ENCODE measurements around the gene VPS37C. TPM values are rescaled to one million over a fixed set of nuclear protein-coding genes. Genes with fewer than 3 reads are reported as not detected.
A peak's percentile ranks its signal among the peaks of the same experiment; 100 is the strongest.
"Not testable (repeated sequence)": the region's sequence is repeated elsewhere in the genome, so short reads cannot be mapped to it uniquely, and the experiment has no call there.

VPS37C gene
- total and polyA plus RNA-seq, 9 donors, result 7.8 to 25.8 (median 19.7) TPM

DNA sequence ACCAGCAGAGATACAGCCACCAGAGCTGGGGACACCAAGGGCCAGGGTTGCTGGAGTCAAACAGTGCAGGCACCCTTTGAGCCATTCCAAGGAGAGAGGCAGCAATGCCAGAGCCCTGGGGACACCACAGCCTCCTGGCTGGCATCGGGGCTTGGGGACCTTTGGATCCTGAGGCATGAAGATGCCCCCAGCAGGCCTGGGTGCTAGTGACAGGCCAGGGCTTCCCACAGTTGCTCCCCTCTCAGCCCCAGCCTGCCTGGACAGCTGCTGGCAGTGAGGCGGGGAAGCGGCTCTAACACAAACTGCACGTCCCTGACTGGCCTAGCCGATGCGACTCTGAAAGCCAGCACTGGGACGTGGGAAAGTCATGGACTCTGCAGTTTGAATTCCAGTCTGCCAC lies 56.3 kb downstream of the VPS37C start:
- TF ChIP-seq EP300 (IDR thresholded peaks at IDR 0.05) (no peak), POLR2A (IDR thresholded peaks at IDR 0.05) (no peak)
- TF ChIP-seq, protein P1, sequence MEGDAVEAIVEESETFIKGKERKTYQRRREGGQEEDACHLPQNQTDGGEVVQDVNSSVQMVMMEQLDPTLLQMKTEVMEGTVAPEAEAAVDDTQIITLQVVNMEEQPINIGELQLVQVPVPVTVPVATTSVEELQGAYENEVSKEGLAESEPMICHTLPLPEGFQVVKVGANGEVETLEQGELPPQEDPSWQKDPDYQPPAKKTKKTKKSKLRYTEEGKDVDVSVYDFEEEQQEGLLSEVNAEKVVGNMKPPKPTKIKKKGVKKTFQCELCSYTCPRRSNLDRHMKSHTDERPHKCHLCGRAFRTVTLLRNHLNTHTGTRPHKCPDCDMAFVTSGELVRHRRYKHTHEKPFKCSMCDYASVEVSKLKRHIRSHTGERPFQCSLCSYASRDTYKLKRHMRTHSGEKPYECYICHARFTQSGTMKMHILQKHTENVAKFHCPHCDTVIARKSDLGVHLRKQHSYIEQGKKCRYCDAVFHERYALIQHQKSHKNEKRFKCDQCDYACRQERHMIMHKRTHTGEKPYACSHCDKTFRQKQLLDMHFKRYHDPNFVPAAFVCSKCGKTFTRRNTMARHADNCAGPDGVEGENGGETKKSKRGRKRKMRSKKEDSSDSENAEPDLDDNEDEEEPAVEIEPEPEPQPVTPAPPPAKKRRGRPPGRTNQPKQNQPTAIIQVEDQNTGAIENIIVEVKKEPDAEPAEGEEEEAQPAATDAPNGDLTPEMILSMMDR (IDR thresholded peaks at IDR 0.05), result no peak
- no peak overlapping the region for H3K27ac ChIP-seq
- 92 to 99% (median 92%) methylated on average over 7 of the region's 7 CpGs for WGBS, 3 donors
- DNase-seq, result no peak
- intact Hi-C loops (cut with DNase I), result no loop called here
- peaks cover 5% of the 10 kb centered on the region for H3K4me1 ChIP-seq (ENCODE audit: insufficient read depth)
- H3K36me3 ChIP-seq, result no peaks in the 10 kb centered on the region
- H3K27me3 ChIP-seq, result no peaks in the 10 kb centered on the region
- H3K9me3 ChIP-seq, result no peaks in the 10 kb centered on the region
- no peak overlapping the region for H3K4me3 ChIP-seq

DNA sequence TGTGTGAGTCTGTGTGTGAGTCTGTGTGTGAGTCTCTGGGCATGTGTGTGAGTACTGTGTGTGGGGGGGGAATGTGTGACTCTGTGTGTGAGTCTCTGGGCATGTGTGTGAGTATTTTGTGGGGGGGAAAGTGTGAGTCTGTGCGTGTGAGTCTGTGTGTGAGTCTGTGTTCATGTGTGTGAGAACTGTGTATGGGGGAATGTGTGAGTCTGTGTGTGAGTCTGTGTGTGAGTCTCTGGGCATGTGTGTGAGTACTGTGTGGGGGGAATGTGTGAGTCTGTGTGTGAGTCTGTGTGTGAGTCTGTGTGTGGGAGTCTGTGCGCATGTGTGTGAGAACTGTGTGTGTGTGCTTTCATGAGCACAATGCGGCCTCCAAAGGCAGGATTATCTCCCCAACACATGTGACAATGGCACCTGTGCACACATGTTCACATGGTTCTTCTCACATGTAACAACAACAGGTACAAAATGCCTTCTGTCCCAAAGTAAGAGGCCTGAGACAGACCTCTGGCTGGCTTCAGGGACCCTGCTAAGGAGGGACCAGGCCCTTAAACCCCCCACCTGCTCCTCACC lies 57.3 kb downstream of the VPS37C start:
- intact Hi-C loops (cut with DNase I), result no loop called here
- H3K9me3 ChIP-seq, result no peaks in the 10 kb centered on the region
- H3K4me1 ChIP-seq (ENCODE audit: insufficient read depth), result peaks cover 5% of the 10 kb centered on the region
- no peaks in the 10 kb centered on the region for H3K36me3 ChIP-seq
- DNase-seq, result no peak
- no peak overlapping the region for H3K27ac ChIP-seq
- no peak for TF ChIP-seq EP300 (IDR thresholded peaks at IDR 0.05)
- H3K4me3 ChIP-seq, result no peak overlapping the region
- H3K27me3 ChIP-seq, result no peaks in the 10 kb centered on the region
- WGBS, 3 donors, result 92 to 97% (median 95%) methylated on average over 3 of the region's 3 CpGs

DNA sequence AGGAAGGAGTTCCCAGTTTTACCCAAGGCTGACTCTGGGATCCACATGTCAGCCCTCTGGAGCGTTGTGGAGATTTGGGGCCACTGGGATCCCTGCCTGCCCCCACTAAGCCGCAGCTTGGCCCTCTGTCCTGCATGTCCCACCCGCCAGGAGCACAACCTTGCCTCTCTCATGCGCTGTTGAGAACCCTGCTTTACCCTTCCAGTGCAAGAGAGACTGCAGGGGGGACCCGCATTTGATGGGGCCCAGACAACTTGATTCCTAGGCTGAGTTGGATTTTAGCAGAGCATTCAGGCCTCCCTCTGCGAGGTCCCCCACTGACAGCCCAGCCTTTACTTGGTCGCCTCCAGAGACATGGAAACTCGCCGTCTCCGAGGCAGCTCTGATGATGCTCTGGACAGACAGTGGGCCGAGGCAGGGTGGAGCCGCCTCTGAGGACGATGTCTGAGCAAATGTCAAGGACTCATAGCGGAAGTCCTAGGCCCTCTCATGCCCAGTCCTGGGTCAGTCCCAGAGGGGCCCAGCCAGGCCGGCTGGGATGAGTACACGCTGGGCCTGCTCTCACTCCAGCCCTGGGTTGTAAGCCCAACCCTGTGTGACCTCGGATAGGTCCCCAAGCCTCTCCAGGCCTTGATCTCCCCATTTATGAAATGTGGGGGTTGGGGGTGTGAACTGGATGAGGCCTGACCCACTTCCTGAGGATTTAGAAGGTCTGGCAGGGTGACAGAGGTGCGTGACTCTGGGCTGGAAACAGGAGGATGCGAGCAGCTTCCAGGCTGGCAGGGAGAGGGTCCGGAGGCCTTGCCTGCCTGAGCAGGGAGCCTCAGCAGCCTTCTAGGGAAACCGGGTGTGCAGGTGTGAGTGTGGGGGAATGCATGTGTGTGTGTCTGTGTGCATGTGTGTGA lies 58.3 kb downstream of the VPS37C start:
- 66 to 79% (median 71%) methylated on average over 21 of the region's 21 CpGs for WGBS, 3 donors
- no peak overlapping the region for H3K4me3 ChIP-seq
- DNase-seq, result peak in 1 of 5 donors; percentile 52
- H3K9me3 ChIP-seq, result no peaks in the 10 kb centered on the region
- intact Hi-C loops (cut with DNase I), result no loop called here
- H3K4me1 ChIP-seq (ENCODE audit: insufficient read depth), result peaks cover 5% of the 10 kb centered on the region
- H3K27ac ChIP-seq, result no peak overlapping the region
- H3K36me3 ChIP-seq, result no peaks in the 10 kb centered on the region
- no peak for TF ChIP-seq EP300 (IDR thresholded peaks at IDR 0.05)
- H3K27me3 ChIP-seq, result no peaks in the 10 kb centered on the region

DNA sequence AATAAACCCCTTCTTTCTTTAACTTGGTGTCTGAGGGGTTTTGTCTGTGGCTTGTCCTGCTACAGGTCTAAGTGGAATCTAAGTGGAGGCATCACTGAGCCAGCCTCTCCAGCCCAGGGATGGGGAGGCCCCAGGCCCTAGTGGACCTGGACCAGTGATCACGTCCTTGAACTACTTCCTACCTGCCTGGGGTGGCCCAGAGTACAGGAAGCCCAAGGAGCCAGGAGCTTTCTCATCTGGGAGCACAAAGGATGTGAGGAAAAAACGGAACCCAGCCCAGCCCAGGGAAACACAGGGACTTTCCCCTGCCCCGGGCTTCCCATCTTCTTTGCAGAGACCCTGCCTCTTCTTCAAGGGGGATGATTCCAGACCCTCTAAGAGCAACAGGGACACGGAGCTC lies 62.4 kb downstream of the VPS37C start:
- WGBS, 3 donors, result 82 to 88% (median 85%) methylated on average over 4 of the region's 4 CpGs
- no peak for DNase-seq
- no peaks in the 10 kb centered on the region for H3K9me3 ChIP-seq
- no peaks in the 10 kb centered on the region for H3K27me3 ChIP-seq
- peaks cover 5% of the 10 kb centered on the region for H3K4me1 ChIP-seq (ENCODE audit: insufficient read depth)
- no peak overlapping the region for H3K4me3 ChIP-seq
- TF ChIP-seq POLR2A (IDR thresholded peaks at IDR 0.05) (no peak), EP300 (IDR thresholded peaks at IDR 0.05) (no peak)
- TF ChIP-seq, protein P1 (IDR thresholded peaks at IDR 0.05), result no peak
- no peaks in the 10 kb centered on the region for H3K36me3 ChIP-seq
- intact Hi-C loops (cut with DNase I), result no loop called here
- H3K27ac ChIP-seq, result no peak overlapping the region

DNA sequence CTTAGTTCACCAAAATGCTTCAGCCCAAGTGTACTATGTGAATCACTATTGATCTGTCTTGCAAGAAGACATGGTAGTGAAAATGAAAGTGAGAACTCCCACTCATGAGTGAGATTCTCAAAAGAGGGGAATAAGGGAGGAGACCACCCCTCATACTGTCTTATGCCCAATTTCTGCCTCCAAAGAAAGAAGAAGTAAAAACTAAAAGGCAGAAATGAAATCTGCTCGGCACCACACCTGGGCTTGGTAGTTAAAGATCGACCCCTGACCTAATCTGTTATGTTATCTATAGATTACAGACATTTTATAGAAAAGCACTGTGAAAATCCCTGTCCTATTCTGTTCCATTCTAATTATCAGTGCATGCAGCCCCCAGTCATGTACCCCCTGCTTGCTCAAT lies 63.0 kb downstream of the VPS37C start:
- WGBS, 3 donors, result 43 to 62% (median 58%) methylated on average over 2 of the region's 2 CpGs
- H3K36me3 ChIP-seq; DNase-seq; H3K27ac ChIP-seq; H3K4me1 ChIP-seq (ENCODE audit: insufficient read depth); intact Hi-C loops (cut with DNase I); H3K27me3 ChIP-seq; H3K4me3 ChIP-seq; H3K9me3 ChIP-seq: not testable (repeated sequence)

DNA sequence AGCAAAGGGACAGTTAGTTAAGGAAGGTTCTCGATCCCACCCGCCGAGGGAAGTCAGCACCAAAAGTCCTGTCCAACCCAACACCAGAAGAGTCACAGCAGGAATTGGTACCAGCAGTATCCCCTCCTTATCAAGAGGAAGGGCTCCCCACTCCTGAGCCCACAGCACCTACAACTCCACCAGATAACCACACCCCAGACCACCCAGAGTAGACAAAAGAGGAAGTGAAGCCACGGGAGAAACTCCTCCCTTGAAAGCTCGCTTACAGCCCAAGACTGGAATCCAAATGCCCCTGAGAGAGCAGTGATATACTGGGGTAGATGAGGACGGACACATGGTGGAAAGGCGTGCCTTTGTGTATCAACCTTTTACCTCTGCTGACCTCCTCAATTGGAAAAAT lies 66.2 kb downstream of the VPS37C start:
- 85 to 88% (median 88%) methylated on average over 7 of the region's 7 CpGs for WGBS, 3 donors
- Histone ChIP-seq H3K4me3 (no peak overlapping the region), H3K36me3 (no peaks in the 10 kb centered on the region), H3K9me3 (no peaks in the 10 kb centered on the region), H3K4me1 (ENCODE audit: insufficient read depth) (no peaks in the 10 kb centered on the region), H3K27me3 (no peaks in the 10 kb centered on the region), H3K27ac (no peak overlapping the region)
- TF ChIP-seq POLR2A (IDR thresholded peaks at IDR 0.05), result no peak
- TF ChIP-seq, protein P1 (IDR thresholded peaks at IDR 0.05), result no peak
- TF ChIP-seq EP300 (IDR thresholded peaks at IDR 0.05), result no peak
- no peak for DNase-seq
- intact Hi-C loops (cut with DNase I), result no loop called here

DNA sequence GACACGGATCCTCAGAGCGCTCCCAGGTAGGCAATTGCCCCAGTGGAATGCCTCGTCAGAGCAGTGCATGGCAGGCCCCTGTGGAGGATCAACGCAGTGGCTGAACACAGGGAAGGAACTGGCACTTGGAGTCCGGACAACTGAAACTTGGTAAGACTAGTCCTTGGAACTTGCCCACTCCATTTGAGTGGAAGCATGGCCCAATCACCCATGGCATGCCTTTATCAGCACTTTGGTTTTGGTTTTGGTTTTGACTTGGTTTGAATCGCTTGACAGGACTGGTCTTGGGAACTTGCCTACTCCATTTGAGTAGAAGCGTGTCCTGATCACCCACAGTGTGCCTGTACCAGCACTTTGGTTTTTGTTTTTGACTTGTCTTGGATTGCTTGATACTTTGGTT lies 67.1 kb downstream of the VPS37C start:
- 97 to 99% (median 97%) methylated on average over 7 of the region's 7 CpGs for WGBS, 3 donors
- DNase-seq; intact Hi-C loops (cut with DNase I); H3K4me3 ChIP-seq; H3K27ac ChIP-seq; H3K36me3 ChIP-seq; H3K4me1 ChIP-seq (ENCODE audit: insufficient read depth); H3K27me3 ChIP-seq; H3K9me3 ChIP-seq: not testable (repeated sequence)

Data from ovary (tissue), 9 donors.